MM.1S (cell line): Measurements from ENCODE around the gene LHFPL2.

Experiments
- DNase-seq: peaks from one replicate; pipeline ENCODE4 v3.0.0-alpha.2; 2015
- H2AFZ ChIP-seq: fragments of 300-600 bp; sonication (generic); 2 replicates; pipeline ENCODE4 v1.6.0; 2016; ENCODE audit warnings: antibody characterized with exemption, low read length
- H3F3A ChIP-seq: fragments of 300-600 bp; sonication (generic); 2 replicates; pipeline ENCODE4 v1.6.1; 2016; ENCODE audit warnings: mild to moderate bottlenecking, antibody characterized with exemption, low read length, moderate library complexity, mixed read lengths; ENCODE audit not compliant: insufficient read depth
- H3K27ac ChIP-seq: fragments of 300-600 bp; sonication (generic); 2 replicates; pipeline ENCODE4 v1.5.1; 2016; ENCODE audit warnings: mild to moderate bottlenecking, low read length
- H3K27me3 ChIP-seq: fragments of 300-600 bp; sonication (generic); replicated peaks from 2 replicates; pipeline ENCODE4 v1.6.0; 2016; ENCODE audit warnings: low read length; ENCODE audit not compliant: insufficient read depth
- H3K36me3 ChIP-seq: fragments of 300-600 bp; sonication (generic); replicated peaks from 2 replicates; pipeline ENCODE4 v1.6.1; 2016; ENCODE audit warnings: mild to moderate bottlenecking, low read length, mixed read lengths; ENCODE audit not compliant: insufficient read depth
- H3K4me1 ChIP-seq: fragments of 300-600 bp; sonication (generic); 2 replicates; pipeline ENCODE4 v1.6.1; 2016; ENCODE audit warnings: low read length, mixed read lengths
- H3K4me2 ChIP-seq: fragments of 300-600 bp; sonication (generic); 2 replicates; pipeline ENCODE4 v1.6.0; 2016; ENCODE audit warnings: low read depth, low read length
- H3K4me3 ChIP-seq: fragments of 300-600 bp; sonication (generic); 2 replicates; pipeline ENCODE4 v1.5.1; 2016; ENCODE audit warnings: low read length, mixed read lengths
- H3K79me2 ChIP-seq: fragments of 300-600 bp; sonication (generic); 2 replicates; pipeline ENCODE4 v1.6.1; 2016; ENCODE audit warnings: mixed run types, low read length, mixed read lengths
- H3K9ac ChIP-seq: fragments of 300-600 bp; sonication (generic); 2 replicates; pipeline ENCODE4 v1.6.1; 2016; ENCODE audit warnings: low read length, mixed read lengths
- H3K9me2 ChIP-seq: fragments of 300-600 bp; sonication (generic); replicated peaks from 2 replicates; pipeline ENCODE4 v1.6.1; 2016; ENCODE audit warnings: mild to moderate bottlenecking, low read length, mixed read lengths; ENCODE audit not compliant: insufficient read depth
- H3K9me3 ChIP-seq: fragments of 300-600 bp; sonication (generic); replicated peaks from 2 replicates; pipeline ENCODE4 v1.6.1; 2016; ENCODE audit warnings: mild to moderate bottlenecking, low read length, mixed read lengths; ENCODE audit not compliant: insufficient read depth
- H4K20me1 ChIP-seq: fragments of 300-600 bp; sonication (generic); 2 replicates; pipeline ENCODE4 v1.6.1; 2016; ENCODE audit warnings: mild to moderate bottlenecking, low read length, moderate library complexity, mixed read lengths; ENCODE audit not compliant: insufficient read depth
- EZH2 ChIP-seq: fragments of 300-600 bp; sonication (generic); optimal IDR thresholded peaks from 2 replicates; pipeline ENCODE3; 2017; ENCODE audit warnings: low read depth, mild to moderate bottlenecking, antibody characterized with exemption, low read length, mixed read lengths
- EZH2phosphoT487 ChIP-seq: fragments of 300-600 bp; sonication (generic); IDR thresholded peaks from 2 replicates; pipeline ENCODE4 v1.6.1; 2018; ENCODE audit warnings: antibody characterized with exemption, low read length
- TF ChIP-seq, protein P1 (sequence below): fragments of 300-600 bp; sonication (generic); IDR thresholded peaks from 2 replicates; pipeline ENCODE4 v1.5.1; 2016; ENCODE audit warnings: antibody characterized with exemption, low read length, mixed read lengths

The LHFPL2 gene

DNA sequence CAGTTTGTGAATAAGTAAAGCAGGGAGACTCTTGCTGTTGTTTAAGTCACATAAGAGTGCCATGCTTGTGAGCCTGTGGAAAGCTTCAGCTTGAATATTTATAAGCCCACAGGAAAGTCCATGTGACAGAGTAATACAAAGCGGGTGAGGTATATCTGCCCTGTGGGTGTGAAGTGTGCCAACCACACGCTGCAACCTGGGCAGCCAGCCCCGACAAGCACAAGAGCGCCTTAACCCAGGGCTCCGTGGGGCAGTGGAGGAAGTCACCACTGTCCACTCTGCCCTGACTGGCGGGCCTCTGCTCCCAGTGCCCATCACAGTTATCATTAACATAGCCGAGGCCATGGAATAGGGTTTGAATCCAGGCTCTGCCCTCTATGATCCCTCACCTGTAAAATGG lies 155.9 kb downstream of the LHFPL2 start:
- Histone ChIP-seq H3K79me2 (no peaks in the 10 kb centered on the region), H3K27ac (no peak overlapping the region), H3K4me1 (peaks cover 11% of the 10 kb centered on the region), H3K27me3 (no peaks in the 10 kb centered on the region), H3K36me3 (no peaks in the 10 kb centered on the region), H3K4me2 (no peak overlapping the region), H3K9ac (no peak overlapping the region), H3K4me3 (no peak overlapping the region), H3K9me2 (no peaks in the 10 kb centered on the region), H3K9me3 (no peaks in the 10 kb centered on the region), H4K20me1 (no peaks in the 10 kb centered on the region), H3F3A (no peaks in the 10 kb centered on the region), H2AFZ (no peak overlapping the region)
- TF ChIP-seq, protein P1, sequence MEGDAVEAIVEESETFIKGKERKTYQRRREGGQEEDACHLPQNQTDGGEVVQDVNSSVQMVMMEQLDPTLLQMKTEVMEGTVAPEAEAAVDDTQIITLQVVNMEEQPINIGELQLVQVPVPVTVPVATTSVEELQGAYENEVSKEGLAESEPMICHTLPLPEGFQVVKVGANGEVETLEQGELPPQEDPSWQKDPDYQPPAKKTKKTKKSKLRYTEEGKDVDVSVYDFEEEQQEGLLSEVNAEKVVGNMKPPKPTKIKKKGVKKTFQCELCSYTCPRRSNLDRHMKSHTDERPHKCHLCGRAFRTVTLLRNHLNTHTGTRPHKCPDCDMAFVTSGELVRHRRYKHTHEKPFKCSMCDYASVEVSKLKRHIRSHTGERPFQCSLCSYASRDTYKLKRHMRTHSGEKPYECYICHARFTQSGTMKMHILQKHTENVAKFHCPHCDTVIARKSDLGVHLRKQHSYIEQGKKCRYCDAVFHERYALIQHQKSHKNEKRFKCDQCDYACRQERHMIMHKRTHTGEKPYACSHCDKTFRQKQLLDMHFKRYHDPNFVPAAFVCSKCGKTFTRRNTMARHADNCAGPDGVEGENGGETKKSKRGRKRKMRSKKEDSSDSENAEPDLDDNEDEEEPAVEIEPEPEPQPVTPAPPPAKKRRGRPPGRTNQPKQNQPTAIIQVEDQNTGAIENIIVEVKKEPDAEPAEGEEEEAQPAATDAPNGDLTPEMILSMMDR: no peak
- no peak for TF ChIP-seq EZH2
- TF ChIP-seq EZH2phosphoT487: no peak
- DNase-seq: no peak

DNA sequence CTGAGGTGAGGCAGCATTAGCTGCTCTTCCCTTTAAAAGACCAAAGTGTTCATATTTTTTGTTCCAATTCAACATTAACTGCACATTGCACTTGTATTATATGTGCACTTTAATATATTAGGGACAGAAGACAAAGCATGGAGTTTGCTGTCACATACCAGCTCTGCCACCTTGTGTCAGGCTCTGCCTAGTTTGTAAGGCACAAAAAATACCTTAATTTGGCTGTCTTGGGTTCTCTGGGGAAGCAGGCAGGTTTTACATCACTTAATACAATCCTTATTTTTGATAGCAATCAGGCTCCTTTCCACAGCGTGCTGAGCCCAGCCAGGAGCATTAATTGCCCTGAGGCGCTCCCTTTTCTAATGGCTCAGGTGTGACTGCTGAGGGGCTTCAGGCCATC lies 156.3 kb downstream of the LHFPL2 start:
- Histone ChIP-seq H3K36me3 (no peaks in the 10 kb centered on the region), H2AFZ (no peak overlapping the region), H3K79me2 (no peaks in the 10 kb centered on the region), H3K9me2 (no peaks in the 10 kb centered on the region), H4K20me1 (no peaks in the 10 kb centered on the region), H3K27me3 (no peaks in the 10 kb centered on the region), H3F3A (no peaks in the 10 kb centered on the region), H3K27ac (no peak overlapping the region), H3K9me3 (no peaks in the 10 kb centered on the region), H3K4me1 (peaks cover 7% of the 10 kb centered on the region), H3K4me2 (no peak overlapping the region), H3K4me3 (no peak overlapping the region), H3K9ac (no peak overlapping the region)
- TF ChIP-seq, protein P1: no peak
- TF ChIP-seq EZH2 (no peak), EZH2phosphoT487 (no peak)
- no peak for DNase-seq

DNA sequence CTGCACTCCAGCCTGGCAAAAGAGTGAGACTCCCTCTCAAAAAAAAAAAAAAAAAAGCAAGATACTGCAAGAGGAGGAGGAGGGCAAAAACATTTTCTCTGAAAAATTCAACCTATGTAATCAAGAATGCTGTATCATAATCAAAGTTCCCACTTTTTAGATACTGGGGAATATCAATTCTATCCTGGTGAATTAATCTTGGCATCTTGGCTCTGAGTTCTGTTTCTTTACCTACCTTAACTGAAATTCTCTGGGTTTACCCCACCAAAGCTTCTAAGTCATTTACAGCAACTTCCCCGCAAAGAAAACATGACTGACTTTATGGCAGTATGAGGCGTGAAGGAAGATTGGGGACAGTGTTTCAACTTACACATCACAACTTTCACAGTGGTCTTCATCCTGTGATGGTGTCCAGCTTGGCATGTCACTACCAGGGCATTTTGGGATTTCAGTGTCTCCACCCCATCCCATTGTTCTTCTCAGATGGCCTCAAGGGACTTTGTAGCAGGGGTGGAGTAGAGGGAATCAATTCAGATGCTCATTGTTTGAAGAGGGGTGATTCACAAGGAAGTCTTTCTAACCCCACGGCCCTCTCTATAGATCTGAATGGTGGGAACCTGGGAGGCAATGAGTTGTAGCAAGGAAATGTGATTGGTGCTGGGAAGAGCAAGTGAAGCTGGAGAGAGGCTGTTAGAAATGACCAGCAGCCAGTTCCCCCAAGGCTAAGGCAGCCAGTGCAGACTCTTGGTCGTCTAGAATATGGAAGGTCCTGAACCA lies 157.7 kb downstream of the LHFPL2 start:
- Histone ChIP-seq H3K79me2 (no peaks in the 10 kb centered on the region), H3F3A (no peaks in the 10 kb centered on the region), H3K4me1 (no peaks in the 10 kb centered on the region), H3K4me3 (no peak overlapping the region), H3K9me3 (no peaks in the 10 kb centered on the region), H3K4me2 (no peak overlapping the region), H3K27me3 (no peaks in the 10 kb centered on the region), H3K9ac (no peak overlapping the region), H3K9me2 (no peaks in the 10 kb centered on the region), H3K27ac (no peak overlapping the region), H2AFZ (no peak overlapping the region), H3K36me3 (no peaks in the 10 kb centered on the region), H4K20me1 (no peaks in the 10 kb centered on the region)
- no peak for DNase-seq
- no peak for TF ChIP-seq EZH2phosphoT487
- TF ChIP-seq, protein P1: no peak
- no peak for TF ChIP-seq EZH2
